ENCODE measurements around the gene CMTM6.

The CMTM6 gene

GRCh38 chr3:32500231-32500630 lies 2.4 kb downstream of the CMTM6 start:
- H3K4me3 ChIP-seq (ENCODE audit: low read depth, low read length), result no peak overlapping the region
- no peak for TF ChIP-seq CTCF (IDR thresholded peaks at IDR 0.05; ENCODE audit: control insufficient read depth, extremely low read depth, insufficient read depth)
- no peak for DNase-seq (ENCODE audit: low read depth)

DNA sequence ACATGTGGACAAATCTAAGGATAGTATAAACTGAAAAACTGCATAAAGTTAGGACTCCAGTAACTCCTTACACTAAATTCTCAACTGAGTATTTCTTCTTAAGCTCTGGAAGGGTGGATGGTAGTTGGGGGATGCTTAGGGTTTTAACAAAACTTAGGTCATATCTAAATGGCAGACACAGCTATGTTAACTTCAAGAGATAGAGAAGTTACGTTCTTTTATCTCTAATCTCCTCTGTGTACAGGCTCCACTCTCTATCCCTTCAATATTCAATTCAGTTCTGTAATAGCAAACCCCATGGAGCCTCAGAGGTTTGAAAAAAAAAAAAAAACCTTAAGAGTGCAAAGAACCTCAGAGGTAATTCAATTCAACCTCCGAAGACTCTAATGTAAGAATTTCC lies 3.1 kb downstream of the CMTM6 start:
- TF ChIP-seq CTCF (IDR thresholded peaks at IDR 0.05; ENCODE audit: control insufficient read depth, extremely low read depth, insufficient read depth), result no peak
- no peak overlapping the region for H3K4me3 ChIP-seq (ENCODE audit: low read depth, low read length)
- DNase-seq (ENCODE audit: low read depth), result no peak

DNA sequence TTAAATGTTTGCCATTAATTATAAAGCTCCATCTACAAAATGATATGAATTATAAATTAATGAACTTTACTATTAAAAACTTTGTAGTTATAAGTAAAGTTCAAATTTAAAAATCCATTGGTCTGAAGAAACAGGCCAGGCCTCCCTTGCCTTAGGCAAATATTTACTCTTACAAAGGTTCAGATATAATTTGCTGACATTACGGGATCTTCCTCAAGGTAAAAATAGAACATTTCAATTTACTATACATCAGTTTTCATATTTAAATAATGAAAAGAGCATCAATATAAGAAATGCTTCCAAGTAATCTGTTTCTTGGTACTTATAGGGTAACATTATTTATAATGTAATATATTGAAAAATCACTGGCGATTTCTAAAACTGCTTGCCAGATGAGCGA lies 3.7 kb downstream of the CMTM6 start:
- no peak for TF ChIP-seq CTCF (IDR thresholded peaks at IDR 0.05; ENCODE audit: control insufficient read depth, extremely low read depth, insufficient read depth)
- DNase-seq (ENCODE audit: low read depth), result no peak
- no peak overlapping the region for H3K4me3 ChIP-seq (ENCODE audit: low read depth, low read length)

GRCh38 chr3:32498252-32498651 lies 4.4 kb downstream of the CMTM6 start:
- no peak for TF ChIP-seq CTCF (IDR thresholded peaks at IDR 0.05; ENCODE audit: control insufficient read depth, extremely low read depth, insufficient read depth)
- H3K4me3 ChIP-seq (ENCODE audit: low read depth, low read length), result no peak overlapping the region
- no peak for DNase-seq (ENCODE audit: low read depth)

DNA sequence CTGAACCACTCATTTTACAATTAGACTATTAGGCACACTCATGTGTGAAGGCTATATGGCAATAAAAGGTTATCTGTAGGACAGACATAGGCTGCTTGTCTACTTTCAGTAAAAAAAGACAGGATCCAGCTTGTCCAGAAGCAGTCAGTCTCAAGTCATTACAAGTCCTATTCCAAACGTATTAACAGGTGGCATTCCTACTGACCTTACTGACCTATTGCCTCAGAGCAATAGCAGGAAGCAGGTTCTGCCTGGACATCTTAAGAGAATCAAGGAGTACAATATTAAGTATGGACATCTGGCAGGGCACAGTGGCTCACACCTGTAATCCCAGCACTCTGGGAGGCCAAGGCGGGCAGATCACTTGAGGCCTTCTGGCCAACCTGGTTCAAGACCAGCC lies 7.0 kb downstream of the CMTM6 start:
- no peak for TF ChIP-seq CTCF (IDR thresholded peaks at IDR 0.05; ENCODE audit: control insufficient read depth, extremely low read depth, insufficient read depth)
- H3K4me3 ChIP-seq (ENCODE audit: low read depth, low read length), result no peak overlapping the region

DNA sequence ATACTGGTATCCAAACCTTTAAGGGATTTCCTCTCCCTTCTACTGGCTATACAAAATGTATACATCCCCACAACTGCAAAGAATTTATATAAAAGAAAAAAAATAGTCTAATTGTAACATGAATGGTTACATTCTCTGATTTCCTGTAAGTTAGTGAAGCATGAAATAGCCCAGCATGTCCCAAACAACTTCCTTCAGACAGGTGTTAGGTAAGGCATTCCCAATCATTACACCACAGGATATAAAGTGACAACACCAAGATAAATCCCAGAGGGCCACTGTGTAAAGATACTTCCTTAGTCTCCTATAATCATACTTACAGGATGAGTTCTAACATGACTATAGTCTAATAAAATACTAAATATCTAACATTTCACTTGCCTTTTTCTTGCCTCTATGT lies 7.6 kb downstream of the CMTM6 start:
- no peak for TF ChIP-seq CTCF (IDR thresholded peaks at IDR 0.05; ENCODE audit: control insufficient read depth, extremely low read depth, insufficient read depth)
- no peak overlapping the region for H3K4me3 ChIP-seq (ENCODE audit: low read depth, low read length)
- no peak for DNase-seq (ENCODE audit: low read depth)

More for the DNA sequence above, 7.0 kb downstream of the CMTM6 start:
- peak; percentile 28 for DNase-seq (ENCODE audit: low read depth)

Measured in LNCaP clone FGC (cell line).